AG04449 (cell line): ENCODE data around the gene DEUP1.
"Not testable (repeated sequence)": the region's sequence is repeated elsewhere in the genome, so short reads cannot be mapped to it uniquely, and the experiment has no call there.

Experiments
- CTCF ChIA-PET: fragments of 350-600 bp; formaldehyde crosslinking; extraction: SDS; loops from one replicate; lab custom pipeline; 2021; ENCODE audit warnings: antibody characterized with exemption; lab: Yijun Ruan, JAX
- POLR2A ChIA-PET: fragments of 400-600, 350-600 bp; formaldehyde crosslinking; extraction: SDS; loops from one replicate; lab custom pipeline; 2020; ENCODE audit warnings: antibody characterized with exemption, inconsistent platforms; lab: Yijun Ruan, JAX
- DNase-seq: peaks from one replicate; pipeline ENCODE4 v3.0.0-alpha.2; 2010; ENCODE audit warnings: low read depth, low spot score
- H3K4me3 ChIP-seq: 2 replicates; pipeline ENCODE4 v1.5.1; 2011; ENCODE audit warnings: low read depth, mild to moderate bottlenecking, control low read depth, low read length
- TF ChIP-seq, protein P1 (sequence below): IDR thresholded peaks from one replicate; pipeline ENCODE4 v1.5.1; 2011; ENCODE audit warnings: mild to moderate bottlenecking, moderate library complexity, low read length, control low read depth, inconsistent platforms; ENCODE audit not compliant: insufficient read depth; ENCODE audit errors: missing control alignments

DEUP1 gene

DNA sequence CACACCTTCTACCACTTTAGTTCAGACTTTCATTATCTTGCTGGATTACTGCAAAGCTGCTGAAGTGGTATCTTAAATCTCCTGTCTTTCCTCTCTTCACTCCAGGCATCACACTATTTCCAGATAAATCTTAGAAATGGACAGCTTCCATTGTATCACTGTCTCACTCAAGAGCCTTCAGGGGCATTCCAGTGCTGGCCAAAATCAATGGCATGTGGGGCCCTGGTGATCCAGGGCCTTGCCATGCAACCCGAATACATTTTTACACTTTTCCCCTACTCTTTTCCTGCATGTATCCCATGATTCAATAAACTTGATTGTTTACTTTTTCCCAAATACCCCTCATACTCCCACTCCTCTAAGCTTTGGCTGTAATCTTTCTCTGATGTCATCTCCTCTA is 39.4 kb upstream of the DEUP1 start:
- DNase-seq = no peak
- ChIA-PET CTCF (no interaction called here), POLR2A (no interaction called here)
- no peak overlapping the region for H3K4me3 ChIP-seq
- TF ChIP-seq, protein P1, sequence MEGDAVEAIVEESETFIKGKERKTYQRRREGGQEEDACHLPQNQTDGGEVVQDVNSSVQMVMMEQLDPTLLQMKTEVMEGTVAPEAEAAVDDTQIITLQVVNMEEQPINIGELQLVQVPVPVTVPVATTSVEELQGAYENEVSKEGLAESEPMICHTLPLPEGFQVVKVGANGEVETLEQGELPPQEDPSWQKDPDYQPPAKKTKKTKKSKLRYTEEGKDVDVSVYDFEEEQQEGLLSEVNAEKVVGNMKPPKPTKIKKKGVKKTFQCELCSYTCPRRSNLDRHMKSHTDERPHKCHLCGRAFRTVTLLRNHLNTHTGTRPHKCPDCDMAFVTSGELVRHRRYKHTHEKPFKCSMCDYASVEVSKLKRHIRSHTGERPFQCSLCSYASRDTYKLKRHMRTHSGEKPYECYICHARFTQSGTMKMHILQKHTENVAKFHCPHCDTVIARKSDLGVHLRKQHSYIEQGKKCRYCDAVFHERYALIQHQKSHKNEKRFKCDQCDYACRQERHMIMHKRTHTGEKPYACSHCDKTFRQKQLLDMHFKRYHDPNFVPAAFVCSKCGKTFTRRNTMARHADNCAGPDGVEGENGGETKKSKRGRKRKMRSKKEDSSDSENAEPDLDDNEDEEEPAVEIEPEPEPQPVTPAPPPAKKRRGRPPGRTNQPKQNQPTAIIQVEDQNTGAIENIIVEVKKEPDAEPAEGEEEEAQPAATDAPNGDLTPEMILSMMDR = no peak

DNA sequence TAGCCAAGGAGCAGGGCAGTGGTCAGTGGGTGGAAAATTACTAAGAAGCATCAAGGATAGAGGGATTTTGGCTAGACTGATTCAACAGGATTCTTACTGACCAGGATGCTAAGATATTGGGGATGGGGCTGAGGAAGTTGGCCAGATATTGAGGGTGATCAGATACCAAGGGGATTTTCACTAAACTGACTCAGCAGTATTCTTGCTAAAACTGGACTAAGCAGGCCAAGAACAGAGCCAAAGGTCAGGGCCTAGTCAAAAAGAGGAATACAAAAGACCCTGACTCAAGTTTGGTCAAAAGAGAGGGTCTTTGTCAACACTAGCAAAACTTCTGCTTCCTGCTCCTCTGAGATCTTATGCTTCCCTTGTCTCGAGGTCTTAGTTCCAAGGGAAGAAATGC is 38.6 kb upstream of the DEUP1 start:
- H3K4me3 ChIP-seq = no peak overlapping the region
- ChIA-PET CTCF (no interaction called here), POLR2A (no interaction called here)
- DNase-seq = no peak
- TF ChIP-seq, protein P1 = no peak

DNA sequence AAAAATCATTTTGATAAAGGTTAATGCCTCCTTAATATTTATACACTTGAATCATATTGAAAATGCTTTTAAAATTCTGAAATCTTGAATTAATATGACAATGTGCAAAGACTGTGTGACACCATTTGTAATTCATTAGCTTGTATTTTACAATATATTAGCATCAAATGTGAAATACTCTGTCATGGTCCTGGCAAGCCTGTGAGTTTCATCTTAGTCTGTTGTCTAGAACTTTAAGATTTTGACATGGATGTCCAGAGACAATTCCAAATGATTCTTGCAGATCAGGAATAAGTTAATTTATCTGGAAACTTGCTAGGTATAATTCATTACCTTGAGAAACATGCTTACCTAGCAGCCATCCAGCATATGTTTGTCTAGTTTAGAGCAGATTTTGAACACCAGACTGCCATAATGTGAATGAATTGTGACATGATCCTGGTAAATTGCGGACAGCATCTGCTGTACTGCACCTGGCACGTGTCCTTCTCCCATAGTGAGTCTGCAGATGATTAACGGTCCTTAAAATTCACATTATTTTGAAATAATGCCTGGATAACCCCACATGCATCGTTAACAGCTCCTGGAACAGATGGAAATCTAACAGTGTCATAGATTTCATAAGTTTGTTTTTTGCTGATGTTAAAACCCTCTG is 34.5 kb upstream of the DEUP1 start:
- ChIA-PET CTCF (no interaction called here), POLR2A (no interaction called here)
- TF ChIP-seq, protein P1 = no peak
- DNase-seq = no peak
- H3K4me3 ChIP-seq = no peak overlapping the region

DNA sequence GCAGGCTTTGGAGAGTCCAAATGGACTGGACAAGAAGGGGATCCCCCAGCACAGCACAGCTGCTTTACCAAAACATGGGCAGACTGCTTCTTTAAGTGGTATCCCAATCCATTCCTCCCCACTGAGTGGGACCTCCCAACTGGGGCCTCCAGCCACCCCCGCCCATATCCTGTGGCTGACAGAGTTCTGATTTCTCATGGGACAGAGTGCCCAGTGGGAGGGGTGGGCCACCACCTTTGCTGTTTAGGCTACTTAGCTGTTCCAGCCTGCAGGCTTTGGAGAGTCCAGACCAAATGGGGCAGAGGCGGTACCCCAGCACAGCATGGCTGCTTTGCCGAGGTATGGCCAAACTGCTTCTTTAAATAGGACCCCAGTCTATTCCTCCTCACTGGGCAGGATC is 26.9 kb upstream of the DEUP1 start:
- ChIA-PET CTCF (no interaction called here), POLR2A (no interaction called here)
- TF ChIP-seq, protein P1 = no peak
- DNase-seq = no peak
- no peak overlapping the region for H3K4me3 ChIP-seq

DNA sequence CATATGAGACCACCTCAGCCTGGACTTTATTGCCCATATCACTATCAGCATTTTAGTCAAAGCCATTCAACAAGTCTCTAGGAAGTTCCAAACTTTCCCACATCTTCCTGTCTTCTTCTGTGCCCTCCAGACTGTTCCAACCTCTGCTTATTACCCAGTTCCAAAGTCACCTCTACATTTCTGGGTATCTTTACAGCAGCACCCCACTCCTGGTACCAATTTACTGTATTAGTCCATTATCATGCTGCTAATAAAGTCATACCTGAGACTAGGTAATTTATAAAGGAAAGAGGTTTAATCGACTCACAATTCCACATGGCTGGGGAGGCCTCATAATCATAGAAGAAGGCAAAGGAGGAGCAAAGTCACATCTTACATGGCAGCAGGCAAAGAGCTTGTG is 16.1 kb upstream of the DEUP1 start:
- CTCF ChIA-PET, DNase-seq, POLR2A ChIA-PET, H3K4me3 ChIP-seq: not testable (repeated sequence)

DNA sequence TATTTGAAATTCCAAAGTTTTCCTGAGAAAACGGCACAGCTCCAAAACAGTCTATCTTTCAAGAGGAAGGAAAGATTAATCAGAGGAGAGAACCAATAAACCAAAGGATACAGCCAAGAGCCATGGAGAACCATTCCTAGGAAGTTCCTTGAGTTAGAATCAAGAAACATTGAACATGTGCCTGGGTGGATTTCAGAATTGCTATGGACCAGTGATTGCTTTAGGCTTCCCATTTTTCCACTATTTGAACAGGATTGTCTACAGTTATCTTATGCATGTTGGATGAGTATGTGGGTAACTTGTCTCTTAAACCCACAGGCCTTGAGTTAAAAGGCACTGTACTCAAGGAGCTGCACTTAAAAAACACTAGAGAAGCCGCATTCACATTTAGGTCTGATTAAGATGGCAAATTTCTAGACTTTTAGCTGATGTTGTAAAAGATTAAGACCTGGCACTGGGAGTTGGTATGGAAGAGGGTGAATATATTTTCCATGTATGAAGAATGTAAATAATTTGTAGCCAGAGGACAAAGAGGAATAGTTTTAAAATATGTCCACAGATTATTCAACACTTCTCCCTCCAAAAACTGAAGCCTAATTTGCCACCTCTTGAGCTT is 11.2 kb upstream of the DEUP1 start:
- CTCF ChIA-PET = no interaction called here
- TF ChIP-seq, protein P1 = no peak
- no peak for DNase-seq
- no peak overlapping the region for H3K4me3 ChIP-seq
- POLR2A ChIA-PET = no interaction called here

DNA sequence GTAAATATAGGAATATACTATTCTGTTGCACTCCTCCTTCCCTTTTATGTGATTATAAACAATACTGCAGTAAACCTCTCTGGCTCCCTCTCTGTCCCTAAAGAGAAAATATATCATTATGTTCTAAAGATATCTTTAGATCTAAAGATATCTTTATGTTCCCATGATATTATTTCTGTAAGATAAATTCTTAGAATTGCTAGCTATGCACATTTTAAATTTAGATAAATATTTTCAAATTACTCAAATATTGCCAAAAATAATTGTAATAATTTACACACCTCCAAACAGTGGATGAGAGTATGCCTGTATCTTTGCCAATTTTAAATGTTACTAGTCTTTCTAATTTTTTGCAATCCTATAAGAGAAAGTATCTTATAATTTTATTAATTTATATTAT is 10.3 kb upstream of the DEUP1 start:
- DNase-seq = no peak
- POLR2A ChIA-PET = no interaction called here
- CTCF ChIA-PET = no interaction called here
- H3K4me3 ChIP-seq = no peak overlapping the region
- TF ChIP-seq, protein P1 = no peak
